ENCODE results near the gene USP25.

DNA sequence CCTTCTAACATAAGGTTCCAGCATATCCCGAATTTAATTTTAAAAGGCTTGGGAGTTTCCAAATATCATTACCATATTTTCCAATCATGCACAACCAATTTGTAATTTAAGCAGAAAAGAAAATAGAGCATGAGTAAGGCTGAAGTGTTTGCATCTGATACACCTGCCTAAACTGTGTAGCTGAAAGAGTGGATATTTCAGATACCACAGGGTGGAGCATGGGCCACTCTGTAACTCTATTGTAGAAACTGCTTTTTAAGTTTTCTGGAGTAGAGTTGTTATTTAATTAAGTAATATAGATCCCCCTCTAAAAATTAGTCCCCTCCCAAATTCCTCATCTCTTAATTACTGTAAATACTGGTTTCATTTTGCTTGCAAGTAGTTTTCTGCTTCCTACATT, 199.8 kb downstream of the USP25 start:
- TF ChIP-seq, protein P1, sequence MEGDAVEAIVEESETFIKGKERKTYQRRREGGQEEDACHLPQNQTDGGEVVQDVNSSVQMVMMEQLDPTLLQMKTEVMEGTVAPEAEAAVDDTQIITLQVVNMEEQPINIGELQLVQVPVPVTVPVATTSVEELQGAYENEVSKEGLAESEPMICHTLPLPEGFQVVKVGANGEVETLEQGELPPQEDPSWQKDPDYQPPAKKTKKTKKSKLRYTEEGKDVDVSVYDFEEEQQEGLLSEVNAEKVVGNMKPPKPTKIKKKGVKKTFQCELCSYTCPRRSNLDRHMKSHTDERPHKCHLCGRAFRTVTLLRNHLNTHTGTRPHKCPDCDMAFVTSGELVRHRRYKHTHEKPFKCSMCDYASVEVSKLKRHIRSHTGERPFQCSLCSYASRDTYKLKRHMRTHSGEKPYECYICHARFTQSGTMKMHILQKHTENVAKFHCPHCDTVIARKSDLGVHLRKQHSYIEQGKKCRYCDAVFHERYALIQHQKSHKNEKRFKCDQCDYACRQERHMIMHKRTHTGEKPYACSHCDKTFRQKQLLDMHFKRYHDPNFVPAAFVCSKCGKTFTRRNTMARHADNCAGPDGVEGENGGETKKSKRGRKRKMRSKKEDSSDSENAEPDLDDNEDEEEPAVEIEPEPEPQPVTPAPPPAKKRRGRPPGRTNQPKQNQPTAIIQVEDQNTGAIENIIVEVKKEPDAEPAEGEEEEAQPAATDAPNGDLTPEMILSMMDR (IDR thresholded peaks at IDR 0.05) = no peak
- no peak for TF ChIP-seq POLR2A (IDR thresholded peaks at IDR 0.05)
